Measurements from ENCODE around the gene ADGRL2.

DNA sequence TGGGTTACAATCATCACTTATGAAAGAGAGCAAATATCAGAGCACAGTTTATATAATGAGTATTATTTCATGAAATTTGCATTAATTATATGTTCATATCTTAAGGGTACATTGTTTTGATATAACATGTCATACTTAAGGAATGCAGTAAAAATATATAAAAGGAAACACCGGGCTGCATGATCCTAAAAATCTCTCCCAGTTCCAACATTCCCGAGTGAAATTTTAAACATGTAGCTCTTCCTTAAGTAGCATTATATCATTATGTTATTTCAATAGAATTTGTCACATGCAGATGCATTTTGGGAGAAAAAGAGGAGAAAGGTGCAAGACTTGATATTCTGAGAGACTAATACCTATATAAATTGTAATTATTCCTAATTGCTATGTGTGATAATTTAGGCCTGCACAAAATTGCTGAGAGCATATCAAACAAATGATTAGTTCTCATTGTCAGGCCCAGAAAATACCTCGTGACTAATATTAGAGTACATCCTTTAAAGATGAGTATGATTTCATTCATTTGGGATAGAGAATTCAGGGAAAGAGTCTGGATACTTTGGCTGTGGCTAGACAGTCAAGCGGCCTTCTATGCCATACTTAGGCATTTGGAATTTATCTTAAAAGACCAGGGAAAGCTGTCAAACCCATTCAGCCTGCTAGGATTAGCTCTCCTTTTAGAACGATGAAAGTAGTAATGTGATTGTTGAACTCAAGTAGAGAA lies 86.8 kb downstream of the ADGRL2 start:
- TF ChIP-seq, protein P1, sequence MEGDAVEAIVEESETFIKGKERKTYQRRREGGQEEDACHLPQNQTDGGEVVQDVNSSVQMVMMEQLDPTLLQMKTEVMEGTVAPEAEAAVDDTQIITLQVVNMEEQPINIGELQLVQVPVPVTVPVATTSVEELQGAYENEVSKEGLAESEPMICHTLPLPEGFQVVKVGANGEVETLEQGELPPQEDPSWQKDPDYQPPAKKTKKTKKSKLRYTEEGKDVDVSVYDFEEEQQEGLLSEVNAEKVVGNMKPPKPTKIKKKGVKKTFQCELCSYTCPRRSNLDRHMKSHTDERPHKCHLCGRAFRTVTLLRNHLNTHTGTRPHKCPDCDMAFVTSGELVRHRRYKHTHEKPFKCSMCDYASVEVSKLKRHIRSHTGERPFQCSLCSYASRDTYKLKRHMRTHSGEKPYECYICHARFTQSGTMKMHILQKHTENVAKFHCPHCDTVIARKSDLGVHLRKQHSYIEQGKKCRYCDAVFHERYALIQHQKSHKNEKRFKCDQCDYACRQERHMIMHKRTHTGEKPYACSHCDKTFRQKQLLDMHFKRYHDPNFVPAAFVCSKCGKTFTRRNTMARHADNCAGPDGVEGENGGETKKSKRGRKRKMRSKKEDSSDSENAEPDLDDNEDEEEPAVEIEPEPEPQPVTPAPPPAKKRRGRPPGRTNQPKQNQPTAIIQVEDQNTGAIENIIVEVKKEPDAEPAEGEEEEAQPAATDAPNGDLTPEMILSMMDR (IDR thresholded peaks at IDR 0.05 in 8 of 11, conservative IDR thresholded peaks at IDR 0.05 in 3 of 11): no peak
- no peak for TF ChIP-seq POLR2AphosphoS5 (IDR thresholded peaks at IDR 0.05)
